HG02840 (cell line): ENCODE measurements around the gene SLC9B2.

Experiments used
- ATAC-seq: cut with Tn5 transposase; IDR thresholded peaks from one replicate; pipeline ENCODE4 v1.9.1; 2021; ENCODE audit warnings: mild to moderate bottlenecking, moderate library complexity, moderate number of reproducible peaks; ENCODE audit not compliant: unreplicated experiment, low FRiP score

SLC9B2 gene, protein sequence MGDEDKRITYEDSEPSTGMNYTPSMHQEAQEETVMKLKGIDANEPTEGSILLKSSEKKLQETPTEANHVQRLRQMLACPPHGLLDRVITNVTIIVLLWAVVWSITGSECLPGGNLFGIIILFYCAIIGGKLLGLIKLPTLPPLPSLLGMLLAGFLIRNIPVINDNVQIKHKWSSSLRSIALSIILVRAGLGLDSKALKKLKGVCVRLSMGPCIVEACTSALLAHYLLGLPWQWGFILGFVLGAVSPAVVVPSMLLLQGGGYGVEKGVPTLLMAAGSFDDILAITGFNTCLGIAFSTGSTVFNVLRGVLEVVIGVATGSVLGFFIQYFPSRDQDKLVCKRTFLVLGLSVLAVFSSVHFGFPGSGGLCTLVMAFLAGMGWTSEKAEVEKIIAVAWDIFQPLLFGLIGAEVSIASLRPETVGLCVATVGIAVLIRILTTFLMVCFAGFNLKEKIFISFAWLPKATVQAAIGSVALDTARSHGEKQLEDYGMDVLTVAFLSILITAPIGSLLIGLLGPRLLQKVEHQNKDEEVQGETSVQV

DNA sequence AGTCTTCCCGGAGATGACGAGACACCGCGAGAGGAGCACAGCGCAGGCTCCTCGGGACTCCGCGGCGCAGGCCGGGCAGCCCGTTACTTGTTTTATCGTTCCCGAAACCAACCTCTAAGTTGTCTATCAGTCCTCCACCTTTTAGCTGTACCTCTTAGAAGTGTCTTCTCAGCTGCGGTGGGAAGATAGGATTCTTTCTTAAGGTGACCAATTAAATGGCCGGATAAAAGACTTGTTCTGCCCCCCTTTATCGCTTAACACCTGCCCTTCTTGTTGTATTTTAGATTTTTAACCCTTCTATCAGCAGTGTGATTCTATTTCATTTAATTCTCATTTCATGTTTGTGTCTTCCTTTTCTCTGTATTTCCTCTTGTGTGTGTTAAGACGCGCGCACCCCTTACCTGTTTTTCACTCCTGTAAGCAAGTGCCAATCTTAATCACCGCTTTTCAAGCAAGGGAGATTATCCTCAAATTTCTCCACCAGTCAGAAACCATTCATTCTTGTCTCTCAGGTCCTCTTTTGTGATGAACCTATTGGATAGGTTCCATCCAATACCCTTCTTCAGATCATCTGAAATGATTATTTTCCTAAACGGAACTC lies at the start of gene SLC9B2:
Gene SLC9B2 (minus strand): TSS at position 15 of the 601 bp plus-strand sequence. CDS start 9,211 bp downstream, outside the sequence.
- peak; percentile 48 for ATAC-seq

DNA sequence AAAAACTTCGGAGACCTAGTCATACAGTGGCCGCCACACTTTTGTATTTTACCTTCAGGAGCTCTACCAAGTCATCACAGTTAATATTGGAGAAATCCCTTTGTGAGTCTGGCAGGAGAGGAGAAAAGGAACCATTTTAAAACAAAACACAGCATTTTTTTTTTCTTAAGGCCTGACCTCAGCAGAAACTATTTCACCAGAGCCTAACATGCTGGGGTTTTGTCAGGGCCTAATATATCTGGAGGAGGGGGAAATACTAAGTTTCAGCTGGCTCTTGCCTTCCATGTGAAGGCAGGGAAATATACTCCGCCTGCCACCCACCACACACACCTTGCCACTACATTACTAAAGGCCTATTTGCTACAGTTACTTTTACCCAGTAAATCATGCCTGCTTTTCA lies 49.6 kb upstream of the SLC9B2 start:
- ATAC-seq = no peak

DNA sequence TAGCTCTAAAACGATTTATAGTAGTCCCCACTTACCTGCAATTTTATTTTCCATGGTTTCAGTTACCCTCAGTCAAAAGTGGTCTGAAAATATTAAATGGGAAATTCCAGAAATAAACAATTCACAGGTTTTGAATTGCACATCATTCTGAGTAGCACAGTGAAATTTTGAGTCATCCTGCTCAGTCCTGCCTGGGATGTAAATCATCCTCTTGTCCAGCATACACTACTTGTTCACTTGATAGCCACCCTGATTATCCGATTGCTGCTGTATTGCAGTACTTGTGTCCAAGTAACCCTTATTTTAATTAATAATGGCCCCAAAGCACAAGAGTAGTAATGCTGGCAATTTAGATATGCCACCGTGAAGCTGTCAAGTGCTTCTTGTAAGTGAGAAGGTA lies 46.6 kb upstream of the SLC9B2 start:
- no peak for ATAC-seq

DNA sequence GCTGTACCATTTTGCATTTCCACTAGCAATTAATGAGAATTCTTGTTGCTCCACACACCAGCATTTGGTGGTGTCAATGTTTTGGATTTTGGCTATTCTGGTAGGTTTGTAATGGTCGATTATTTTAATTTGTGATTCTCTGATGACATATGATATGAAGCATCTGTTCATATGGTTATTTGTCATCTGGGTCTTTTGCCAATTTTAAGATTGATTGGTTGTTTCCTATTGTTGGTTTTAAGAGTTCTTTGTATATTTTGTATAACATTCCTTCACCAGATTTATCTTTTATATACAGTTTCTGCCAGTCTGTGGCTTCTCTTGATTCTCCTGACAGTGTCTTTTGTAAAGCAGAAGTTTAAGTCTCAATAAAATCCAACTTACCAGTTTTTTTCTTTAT lies 41.6 kb upstream of the SLC9B2 start:
- ATAC-seq = no peak

DNA sequence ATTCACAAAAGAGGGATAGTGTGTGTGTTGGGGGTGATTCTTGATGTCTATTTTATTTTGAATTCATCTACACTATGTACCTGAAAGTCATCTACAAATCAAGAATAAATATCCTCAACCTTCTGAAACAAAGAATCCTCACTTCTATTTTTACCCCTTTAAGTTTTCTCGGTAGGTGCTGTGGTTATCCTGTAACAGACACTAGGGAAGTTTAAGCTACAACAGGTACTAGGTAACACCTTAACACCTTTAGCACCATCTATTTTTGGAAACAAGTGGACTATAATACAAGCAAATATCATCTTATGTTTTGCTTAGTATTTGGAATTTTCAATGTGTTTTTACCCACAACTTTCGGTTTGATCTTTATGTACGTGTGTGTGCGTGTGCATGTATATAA lies 35.0 kb upstream of the SLC9B2 start:
- ATAC-seq = no peak

DNA sequence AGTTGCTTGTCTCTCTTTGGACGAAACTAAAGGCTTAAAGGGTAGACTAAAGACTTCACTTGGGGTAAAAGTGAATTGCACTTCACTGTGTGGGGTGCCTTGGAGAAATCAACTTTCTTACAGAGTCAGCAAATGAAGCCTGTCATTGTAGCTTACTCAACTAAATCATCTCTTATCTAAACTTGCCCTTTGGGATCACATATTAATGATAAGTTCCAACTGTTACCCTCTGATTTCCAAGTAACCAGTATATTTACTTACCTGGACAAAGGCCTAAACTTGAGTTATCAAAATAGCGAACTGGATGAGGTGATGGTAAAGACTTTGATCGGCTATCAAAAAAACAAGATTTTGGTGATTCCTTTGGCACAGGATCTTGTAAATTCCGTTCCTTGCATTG lies 32.0 kb upstream of the SLC9B2 start:
- no peak for ATAC-seq

DNA sequence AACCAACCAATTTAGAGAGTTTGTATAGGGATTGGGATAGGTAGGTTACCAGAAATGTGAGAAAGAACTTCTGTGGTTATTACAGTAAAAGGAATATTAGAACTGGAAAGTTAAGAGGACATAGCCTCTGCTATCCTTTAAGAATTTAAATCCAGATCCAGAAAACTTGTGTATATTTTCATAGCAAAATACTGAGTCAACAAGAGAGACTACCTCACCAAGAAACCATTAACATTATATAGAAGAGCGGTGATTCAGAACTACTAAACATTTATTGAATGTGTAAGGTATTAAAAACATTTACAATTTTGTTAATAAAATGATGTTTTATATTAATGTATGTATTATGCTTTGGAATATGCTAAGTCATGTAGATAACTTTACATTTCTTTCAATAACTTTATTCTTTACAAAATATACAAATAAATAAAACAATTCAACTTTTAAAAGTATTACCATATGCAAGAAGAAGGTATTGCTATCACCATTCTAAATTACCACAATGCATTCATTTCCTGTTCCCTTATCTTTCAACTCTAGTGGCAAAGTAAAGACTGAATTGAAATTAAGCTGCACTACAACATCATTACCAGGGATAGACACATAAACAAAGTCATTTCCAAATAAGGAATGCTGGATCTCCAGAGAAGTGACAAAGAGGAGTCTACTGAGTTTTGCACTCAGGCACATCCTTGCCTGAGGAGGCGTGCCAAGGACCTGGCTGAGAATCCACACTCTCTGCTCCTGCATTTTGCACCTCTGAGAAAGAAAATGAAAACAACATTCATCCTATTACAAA lies 29.2 kb upstream of the SLC9B2 start:
- ATAC-seq = no peak

DNA sequence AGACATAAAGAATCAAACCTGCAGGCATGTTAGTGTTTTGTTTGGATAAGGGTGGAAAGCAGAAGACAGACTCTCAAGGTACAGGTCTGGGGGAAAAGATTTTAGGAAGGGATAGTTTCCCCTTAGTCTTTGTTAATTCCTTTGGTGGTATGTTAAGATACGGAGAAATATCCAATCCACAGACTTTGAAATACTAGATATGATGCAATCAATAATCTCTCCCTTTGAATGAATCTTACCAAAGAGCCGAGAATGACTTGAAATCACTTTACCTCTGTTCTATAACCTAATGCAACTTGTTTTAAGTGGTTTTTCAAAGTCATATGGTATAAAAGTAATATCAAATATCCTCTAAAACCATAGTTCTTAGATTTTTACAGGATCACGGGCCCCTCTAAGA lies 28.3 kb upstream of the SLC9B2 start:
- no peak for ATAC-seq

DNA sequence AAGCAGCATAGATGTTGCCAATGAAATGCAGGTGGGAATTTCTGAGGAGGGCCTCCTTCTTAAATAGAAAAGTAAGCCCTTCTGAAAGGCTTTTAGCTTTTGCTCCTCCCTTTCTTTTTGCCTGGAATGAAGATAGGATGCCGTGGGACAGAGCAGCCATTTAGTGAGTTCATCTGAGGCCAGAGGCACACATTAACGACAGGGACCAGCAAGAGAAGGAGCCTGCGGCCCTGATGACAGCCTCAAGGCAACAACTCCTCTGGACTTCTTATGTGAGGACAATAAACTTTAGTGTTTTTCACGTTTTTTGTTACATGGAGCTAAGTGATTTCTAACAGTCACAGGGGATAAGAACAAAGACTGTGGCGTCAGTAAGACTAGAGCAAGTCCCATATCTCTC lies 24.1 kb upstream of the SLC9B2 start:
- no peak for ATAC-seq

DNA sequence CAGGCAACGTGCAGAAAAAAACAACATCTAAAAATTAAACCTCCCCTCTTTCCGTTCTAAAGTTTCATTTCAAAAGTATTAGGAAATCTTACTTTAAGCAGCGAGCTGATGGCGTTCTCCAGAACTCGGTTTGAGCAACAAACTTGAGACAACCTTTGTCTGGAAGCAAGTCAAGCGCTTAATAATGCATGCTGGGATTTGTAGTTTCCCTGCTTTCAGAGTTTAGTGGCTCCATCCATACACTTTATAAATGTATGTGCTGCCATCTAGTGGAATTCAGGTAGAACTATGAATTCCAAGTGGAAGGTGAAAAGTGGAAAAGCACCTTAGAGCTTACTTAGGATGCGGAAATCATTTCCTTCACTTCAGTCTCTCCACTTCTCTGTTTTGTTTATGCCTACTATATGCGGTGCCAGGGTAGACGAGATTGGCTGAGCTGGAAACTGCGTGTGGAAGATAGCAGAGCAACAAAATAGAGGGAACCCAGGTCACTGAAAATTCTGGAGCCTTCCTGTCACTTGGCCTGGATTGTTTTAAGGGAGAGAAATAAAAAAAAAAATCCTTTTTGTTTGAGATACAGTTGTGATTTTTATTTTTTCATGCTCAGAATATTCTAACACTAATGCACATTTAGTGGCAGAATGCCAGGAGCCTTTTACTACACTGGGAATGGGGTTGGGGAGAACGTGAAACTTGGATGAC lies 23.3 kb upstream of the SLC9B2 start, which contains the start of gene BDH2:
Gene BDH2 (minus strand): TSS at position 144 of the 702 bp plus-strand sequence. CDS start 3,580 bp downstream, outside the sequence.
- peak; percentile 93 for ATAC-seq

DNA sequence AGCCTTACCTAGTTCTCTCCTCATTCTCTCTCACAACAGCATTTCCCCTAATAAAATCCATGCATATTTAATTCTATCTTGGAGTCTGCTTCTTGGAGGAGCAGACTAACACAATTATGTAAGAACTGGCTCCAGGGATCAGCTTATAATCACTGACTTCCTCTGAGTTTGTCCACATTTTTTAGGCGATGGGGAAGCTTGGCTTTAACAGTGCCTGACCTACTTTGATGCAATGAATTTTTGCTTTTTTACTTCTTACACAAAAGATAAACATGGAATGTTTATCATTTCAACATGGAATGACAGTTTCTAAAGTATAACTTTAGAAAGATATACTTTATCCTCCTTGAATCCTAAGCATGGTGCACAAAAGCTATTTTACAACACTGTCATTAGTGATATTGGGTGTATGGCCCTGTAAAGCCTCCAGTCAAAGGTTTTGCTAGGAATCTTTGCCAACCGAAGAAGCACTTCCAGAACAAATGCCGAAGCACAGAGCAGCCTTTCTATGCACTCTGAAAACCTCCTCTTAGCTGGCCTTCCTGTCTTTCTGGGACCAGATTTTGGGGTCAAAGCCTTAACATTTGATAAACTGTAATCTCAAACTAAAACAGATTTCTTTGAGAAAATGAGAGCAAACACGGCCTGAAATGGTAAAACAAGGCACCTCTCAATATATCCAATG lies 22.3 kb upstream of the SLC9B2 start:
- no peak for ATAC-seq

DNA sequence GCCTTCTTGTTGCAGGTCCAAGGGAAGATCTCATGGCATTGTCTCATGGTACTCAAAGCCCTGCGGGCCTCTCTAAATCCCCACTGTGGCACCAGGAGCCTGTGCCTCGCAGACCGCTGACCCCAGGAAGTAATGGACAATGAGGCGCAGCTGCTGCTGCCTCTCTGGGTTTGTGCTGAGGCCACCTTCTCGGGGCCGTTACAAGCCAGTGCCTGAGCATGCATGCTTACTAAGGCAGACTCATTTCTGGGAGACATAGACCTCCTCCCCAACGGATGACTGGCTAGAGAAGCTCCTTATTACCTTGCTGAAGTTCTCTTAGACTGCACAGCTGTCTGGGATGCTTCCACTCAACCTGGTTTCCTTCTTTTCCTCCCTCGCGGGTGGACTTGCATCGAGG lies 21.8 kb upstream of the SLC9B2 start:
- ATAC-seq = no peak

DNA sequence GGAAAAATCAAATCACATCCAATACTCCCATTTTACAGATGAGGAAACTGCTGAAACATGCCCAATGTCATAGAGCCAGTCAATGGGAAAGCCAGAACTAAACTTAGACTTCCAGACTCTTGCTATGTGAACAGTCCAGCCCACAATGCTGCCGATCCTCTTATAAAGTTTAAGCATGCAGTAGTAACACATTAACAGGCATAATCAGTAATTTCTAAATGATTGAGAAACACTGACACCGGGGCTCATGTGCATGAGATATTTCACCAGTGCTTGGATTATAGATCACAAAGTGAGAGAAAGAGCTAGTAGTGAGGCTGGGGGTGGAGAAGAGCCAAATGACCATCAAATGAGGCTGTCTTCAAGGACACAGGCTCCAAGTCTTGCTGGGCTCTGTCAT lies 20.6 kb upstream of the SLC9B2 start:
- ATAC-seq = no peak

DNA sequence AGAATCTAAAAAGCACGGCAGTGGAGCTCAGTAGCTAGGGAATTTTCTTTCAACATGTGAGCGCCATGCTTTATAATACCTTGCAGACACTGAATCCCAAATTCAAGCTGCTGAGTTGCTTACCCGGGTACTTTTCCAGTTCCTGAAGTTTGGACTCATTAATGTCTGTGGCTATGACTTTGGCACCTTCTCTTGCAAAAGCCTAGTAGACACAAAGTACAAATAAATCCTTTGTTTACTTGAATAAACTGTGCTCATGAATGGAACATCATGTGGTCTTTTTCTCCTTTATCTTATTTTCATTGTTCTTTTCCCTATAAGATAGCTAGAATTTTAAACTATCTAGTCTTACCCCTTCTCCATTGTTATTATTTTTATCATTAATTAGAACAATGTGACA lies 18.5 kb upstream of the SLC9B2 start:
- no peak for ATAC-seq

DNA sequence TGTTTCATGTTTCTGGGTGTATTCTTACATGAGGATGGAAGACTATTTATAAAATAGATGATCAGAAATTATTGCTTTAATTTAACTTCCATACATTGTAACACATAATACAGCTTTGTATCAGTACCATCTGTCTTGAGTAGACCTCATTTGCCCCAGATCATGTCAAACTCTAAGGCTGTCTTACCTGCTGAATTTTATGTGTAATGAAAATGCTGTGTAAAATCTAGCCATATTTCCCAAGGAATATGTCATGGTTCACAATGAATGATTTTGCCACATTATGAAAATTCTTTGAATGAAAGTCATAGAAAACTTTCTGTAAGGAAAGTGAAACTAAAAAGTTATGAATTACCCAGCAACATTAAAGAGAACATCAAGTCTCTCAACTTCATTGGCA lies 15.7 kb upstream of the SLC9B2 start:
- no peak for ATAC-seq

DNA sequence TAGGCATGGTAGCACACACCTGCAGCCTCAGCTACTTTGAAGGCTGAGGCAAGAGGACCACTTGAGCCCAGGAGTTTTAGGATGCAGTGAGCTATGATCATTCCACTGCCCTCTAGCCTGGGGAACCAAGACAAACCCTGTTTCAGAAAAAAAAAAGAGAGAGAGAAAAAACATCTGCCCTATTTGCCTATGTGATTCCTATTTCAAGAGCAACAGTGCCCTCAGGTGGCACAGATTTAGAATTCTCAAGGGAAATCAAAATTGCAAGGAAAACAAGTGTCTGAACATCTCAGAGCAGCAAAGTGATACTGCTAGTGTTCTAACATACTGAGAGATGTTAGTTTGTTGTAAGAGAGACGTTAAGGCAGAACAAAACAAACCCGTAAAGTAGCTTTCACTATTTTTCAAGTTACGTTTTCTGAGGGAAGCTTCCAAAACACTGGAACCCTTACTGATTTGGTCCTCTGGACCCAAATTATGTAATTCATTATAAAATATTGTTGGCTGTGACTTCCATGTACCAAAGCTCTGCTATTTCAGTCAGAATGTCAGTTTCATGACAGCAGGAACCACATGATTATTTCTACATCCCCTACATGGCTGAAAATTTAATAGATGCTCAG lies 15.2 kb upstream of the SLC9B2 start:
- ATAC-seq = peak; percentile 73

DNA sequence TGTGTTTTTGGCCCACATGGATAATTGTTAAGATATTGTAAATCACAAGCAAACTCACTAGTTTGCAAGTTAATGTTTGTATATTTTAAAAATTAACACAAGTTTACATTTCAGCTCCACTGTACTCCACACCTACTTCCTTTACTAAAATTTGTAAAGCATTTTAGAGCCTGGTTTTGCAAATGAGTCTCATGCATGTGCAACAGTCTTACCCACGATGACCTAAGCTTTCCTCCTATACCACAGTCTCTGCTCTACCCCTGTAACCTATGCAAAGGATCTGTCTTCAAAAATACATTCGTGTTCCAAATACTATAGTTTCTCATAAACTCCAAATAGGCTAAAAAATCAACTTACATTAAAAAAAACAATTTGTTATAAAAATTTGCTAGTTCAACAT lies 12.9 kb upstream of the SLC9B2 start:
- ATAC-seq = no peak

DNA sequence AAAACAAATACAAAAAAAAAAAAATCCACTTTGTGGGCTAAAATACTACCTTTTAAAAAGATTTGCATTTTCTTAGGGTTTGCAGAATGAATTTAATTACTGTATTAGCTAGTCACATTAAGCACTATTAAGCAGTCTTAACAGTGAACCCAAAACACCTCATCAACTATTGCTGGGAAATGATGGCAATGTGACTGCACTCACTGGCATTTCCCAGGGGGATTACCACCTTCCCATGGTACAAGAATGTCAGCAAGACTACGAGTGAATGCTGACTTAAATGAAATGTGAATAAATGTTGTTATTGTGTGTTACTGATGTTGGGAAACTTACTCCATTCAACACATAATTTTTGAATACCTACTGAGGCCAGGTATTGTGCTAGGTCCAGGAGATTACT lies 10.0 kb upstream of the SLC9B2 start:
- no peak for ATAC-seq

DNA sequence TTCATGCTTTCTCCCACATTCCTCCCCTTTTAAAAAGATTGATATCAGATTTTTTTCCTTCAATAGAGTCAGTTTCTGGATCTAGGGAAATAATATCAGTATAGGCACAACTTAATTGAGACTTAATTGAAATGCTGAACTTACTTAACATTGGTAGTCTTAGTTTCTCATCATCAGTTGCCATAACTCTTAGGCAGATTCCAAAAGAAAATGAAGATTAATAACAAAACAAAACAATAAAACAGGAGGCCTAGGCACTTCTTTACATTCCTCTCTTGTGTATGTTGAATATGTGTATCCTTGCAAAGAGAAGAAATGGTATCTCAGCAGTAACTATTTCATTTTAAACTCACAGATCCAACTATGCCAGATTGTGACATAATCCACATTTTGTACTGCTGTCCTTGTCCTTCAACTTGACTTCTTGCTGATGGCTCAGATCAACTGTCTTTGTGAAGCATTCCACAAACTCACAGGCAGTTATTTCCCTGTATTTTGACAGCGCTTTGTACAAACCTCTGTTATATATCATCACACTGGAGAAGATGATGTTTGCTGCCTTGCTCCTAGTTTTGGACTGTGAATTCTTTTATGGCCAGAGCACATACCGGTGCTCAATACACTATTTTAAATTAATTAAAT lies 9.1 kb upstream of the SLC9B2 start:
- no peak for ATAC-seq
